Measurements from ENCODE around the gene CCZ1.
"Not testable (repeated sequence)": the region's sequence is repeated elsewhere in the genome, so short reads cannot be mapped to it uniquely, and the experiment has no call there.

GRCh38 chr7:5903002-5903401, 4.5 kb downstream of the CCZ1 start:
- not testable (repeated sequence) for TF ChIP-seq MAX (IDR thresholded peaks at IDR 0.05); RXRA (IDR thresholded peaks at IDR 0.05; ENCODE audit: insufficient read depth, low read depth, low read length); POLR2A (IDR thresholded peaks at IDR 0.05; ENCODE audit: control extremely low read depth in 1 of 2, low read depth in 2 of 2, low read length in 2 of 2); CREB1 (IDR thresholded peaks at IDR 0.05); RNF2 (IDR thresholded peaks at IDR 0.05; ENCODE audit: borderline replicate concordance, low read depth, low read length, missing control alignments, poor library complexity, severe bottlenecking); RFX5 (IDR thresholded peaks at IDR 0.05; ENCODE audit: borderline replicate concordance, low read depth, low read length); CTCF (IDR thresholded peaks at IDR 0.05; ENCODE audit: control extremely low read depth in 1 of 3, insufficient read depth in 1 of 3, low read depth in 1 of 3, low read length in 3 of 3); ZNF274 (IDR thresholded peaks at IDR 0.05; ENCODE audit: borderline replicate concordance, extremely low read depth, low read length); SP1 (IDR thresholded peaks at IDR 0.05; ENCODE audit: low read depth, low read length); SUZ12 (IDR thresholded peaks at IDR 0.05; ENCODE audit: low read length); JUN (IDR thresholded peaks at IDR 0.05; ENCODE audit: low read depth, low read length); KDM1A (IDR thresholded peaks at IDR 0.05; ENCODE audit: borderline replicate concordance, low read length)

Measured in H1 (cell line).